ENCODE measurements around the gene PTPRG. TPM values are rescaled to one million over a fixed set of nuclear protein-coding genes. Genes with fewer than 3 reads are reported as not detected.

PTPRG gene
- polyA plus RNA-seq, 3 donors, result not detected

DNA sequence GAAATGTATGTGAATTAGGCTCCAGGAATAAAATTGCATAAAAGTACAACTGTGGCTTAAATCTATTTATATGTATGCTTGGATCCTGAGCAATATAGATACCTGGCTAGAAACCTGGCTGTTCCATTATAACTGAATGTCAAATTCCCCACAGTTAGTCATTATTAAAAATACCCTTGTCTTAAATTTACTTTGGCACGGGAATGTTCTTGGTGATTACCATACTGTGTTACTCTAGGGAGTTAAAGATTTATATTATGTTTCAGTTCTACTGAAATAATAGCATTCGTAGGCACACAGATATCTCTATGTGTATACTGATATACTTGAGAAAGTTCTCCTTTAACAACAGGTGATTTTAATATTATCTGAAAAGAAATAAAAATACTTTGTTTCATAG is 394.1 kb downstream of the PTPRG start:
- DNase-seq, result no peak
- H3K27me3 Mint-ChIP-seq (ENCODE audit: low read depth in 3 of 3), result no peaks in the 10 kb centered on the region
- Histone ChIP-seq H3K27ac (ENCODE audit: low read depth in 1 of 2, low read length in 2 of 2) (no peak overlapping the region), H3K4me3 (replicated peaks in 1 of 3; ENCODE audit: low read depth in 2 of 3, low read length in 3 of 3) (no peak overlapping the region), H3K79me2 (ENCODE audit: insufficient read depth, low read length) (no peaks in the 10 kb centered on the region), H4K20me1 (ENCODE audit: insufficient read depth, low read length) (no peaks in the 10 kb centered on the region), H3K27me3 (ENCODE audit: control insufficient read depth in 2 of 2, insufficient read depth in 2 of 2, low read length in 2 of 2) (no peaks in the 10 kb centered on the region), H3K9ac (ENCODE audit: insufficient read depth, low read length, poor library complexity, severe bottlenecking) (no peak overlapping the region), H3K9me3 (replicated peaks in 1 of 2; ENCODE audit: control insufficient read depth in 1 of 2, insufficient read depth in 1 of 2, low read length in 2 of 2) (no peaks in the 10 kb centered on the region), H3K36me3 (replicated peaks in 1 of 2; ENCODE audit: control insufficient read depth in 1 of 2, insufficient read depth in 2 of 2, low read length in 2 of 2) (no peaks in the 10 kb centered on the region), H3K4me2 (replicated peaks; ENCODE audit: extremely low read depth, low read length, poor library complexity, severe bottlenecking) (no peak overlapping the region), H2AFZ (ENCODE audit: insufficient read depth, low read depth, low read length, poor library complexity, severe bottlenecking) (no peak overlapping the region), H3K4me1 (ENCODE audit: control insufficient read depth in 1 of 2, insufficient read depth in 2 of 2, low read length in 2 of 2) (no peaks in the 10 kb centered on the region)
- H3K4me3 Mint-ChIP-seq, result no peak overlapping the region
- no peak overlapping the region for H3K27ac Mint-ChIP-seq
- TF ChIP-seq CTCF (IDR thresholded peaks at IDR 0.05), result no peak
- intact Hi-C loops (cut with micrococcal nuclease), result no loop called here
- peaks cover 0 to 2% (median 0%) of the 10 kb centered on the region in 7 donors for H3K9me3 Mint-ChIP-seq
- H3K4me1 Mint-ChIP-seq, result no peaks in the 10 kb centered on the region
- H3K36me3 Mint-ChIP-seq, result no peaks in the 10 kb centered on the region
- no CpG with 5 or more reads among the region's 2 CpGs for whole genome bisulfite sequencing (ENCODE audit: insufficient coverage)

GRCh38 chr3:61956236-61956635 is 394.9 kb downstream of the PTPRG start:
- 92% methylated on average over 4 of the region's 5 CpGs for WGBS (ENCODE audit: insufficient coverage)
- Mint-ChIP-seq H3K9me3 (peaks cover 0 to 2% (median 0%) of the 10 kb centered on the region in 7 donors), H3K4me1 (no peaks in the 10 kb centered on the region), H3K27ac (no peak overlapping the region), H3K27me3 (ENCODE audit: low read depth in 3 of 3) (no peaks in the 10 kb centered on the region), H3K4me3 (no peak overlapping the region), H3K36me3 (no peaks in the 10 kb centered on the region)
- intact Hi-C loops (cut with micrococcal nuclease), result no loop called here
- H3K4me3 ChIP-seq (replicated peaks in 1 of 3; ENCODE audit: low read depth in 2 of 3, low read length in 3 of 3), result no peak overlapping the region
- H3K4me2 ChIP-seq (replicated peaks; ENCODE audit: extremely low read depth, low read length, poor library complexity, severe bottlenecking), result no peak overlapping the region
- H3K27ac ChIP-seq (ENCODE audit: low read depth in 1 of 2, low read length in 2 of 2), result no peak overlapping the region
- no peak overlapping the region for H2AFZ ChIP-seq (ENCODE audit: insufficient read depth, low read depth, low read length, poor library complexity, severe bottlenecking)
- H4K20me1 ChIP-seq (ENCODE audit: insufficient read depth, low read length), result no peaks in the 10 kb centered on the region
- no peak for TF ChIP-seq CTCF (IDR thresholded peaks at IDR 0.05)
- H3K4me1 ChIP-seq (ENCODE audit: control insufficient read depth in 1 of 2, insufficient read depth in 2 of 2, low read length in 2 of 2), result no peaks in the 10 kb centered on the region
- no peaks in the 10 kb centered on the region for H3K36me3 ChIP-seq (replicated peaks in 1 of 2; ENCODE audit: control insufficient read depth in 1 of 2, insufficient read depth in 2 of 2, low read length in 2 of 2)
- no peaks in the 10 kb centered on the region for H3K27me3 ChIP-seq (ENCODE audit: control insufficient read depth in 2 of 2, insufficient read depth in 2 of 2, low read length in 2 of 2)
- H3K9ac ChIP-seq (ENCODE audit: insufficient read depth, low read length, poor library complexity, severe bottlenecking), result no peak overlapping the region
- no peak for DNase-seq
- H3K9me3 ChIP-seq (replicated peaks in 1 of 2; ENCODE audit: control insufficient read depth in 1 of 2, insufficient read depth in 1 of 2, low read length in 2 of 2), result no peaks in the 10 kb centered on the region
- no peaks in the 10 kb centered on the region for H3K79me2 ChIP-seq (ENCODE audit: insufficient read depth, low read length)
